Adrenal gland (tissue), 12 donors: Measurements from ENCODE around the gene FRMD8. TPM values are rescaled to one million over a fixed set of nuclear protein-coding genes. Genes with fewer than 3 reads are reported as not detected.

Experiments
- DNase-seq, 7 donors: peaks; one replicate each; pipeline ENCODE4 v3.0.0-alpha.2; 2019 to 2020
- H3K27ac ChIP-seq, 5 donors: fragments of 200-600 bp; sonication (generic) in 4 of 5; 1 replicate in 3 of 5; 2 replicates in 2 of 5; pipeline versions ENCODE4 v1.5.1 to v1.8.0; 2016 to 2020; ENCODE audit warnings: mild to moderate bottlenecking in 1 of 5
- H3K27me3 ChIP-seq: fragments of 200-600 bp; 2 replicates; pipeline ENCODE4 v1.8.0; 2021
- H3K36me3 ChIP-seq, 2 donors: fragments of 200-600 bp; replicated peaks in 1 of 2; 1 replicate in 1 of 2; 2 replicates in 1 of 2; pipeline versions ENCODE4 v1.5.1 to v1.8.0; 2018 to 2022
- H3K4me1 ChIP-seq, 2 donors: fragments of 200-600 bp; replicated peaks in 1 of 2; 1 replicate in 1 of 2; 2 replicates in 1 of 2; pipeline versions ENCODE4 v1.5.1 to v1.8.0; 2018 to 2021
- H3K4me3 ChIP-seq, 4 donors: fragments of 200-600 bp; sonication (generic) in 3 of 4; one replicate each; pipeline ENCODE4 v1.5.1; 2016 to 2018
- H3K9me3 ChIP-seq, 3 donors: fragments of 200-600 bp; sonication (generic) in 1 of 3; replicated peaks in 1 of 3; 1 replicate in 2 of 3; 2 replicates in 1 of 3; pipeline versions ENCODE4 v1.5.1 to v1.8.0; 2016 to 2021
- CTCF ChIP-seq, 6 experiments: fragments of 450-650 bp in 4 of 6; fragments of 200-600 bp in 2 of 6; sonication (generic) in 1 of 6; IDR thresholded peaks; 1 replicate in 5 of 6; 2 replicates in 1 of 6; pipeline versions ENCODE4 v1.5.1 to v1.8.0; 2016 to 2021; ENCODE audit warnings: antibody characterized with exemption in 6 of 6, mild to moderate bottlenecking in 2 of 6, moderate library complexity in 1 of 6
- POLR2A ChIP-seq, 2 donors: fragments of 450-650 bp; IDR thresholded peaks; one replicate each; pipeline ENCODE4 v1.6.1; 2017; ENCODE audit warnings: antibody characterized with exemption in 2 of 2, mild to moderate bottlenecking in 2 of 2, moderate library complexity in 1 of 2
- WGBS, 4 donors: extraction: QIAGEN DNeasy Blood & Tissue Kit in 2 of 4; methylation state at CpG; one replicate each; pipeline versions ENCODE4 v1.1.5 to v1.1.7; 2013 to 2017; 5-methylcytosine and 5-hydroxymethylcytosine counted together
- intact Hi-C, 2 donors: fragments of 100-400 bp; cut with DNase I; formaldehyde crosslinking; loops; one replicate each; pipeline versions ENCODE4 v1.14.1 to v1.15.0; 2022 to 2023
- polyA plus RNA-seq, 3 donors: library from polyadenylated mRNA; stranded (reverse); fragments of 200-250 nt in 2 of 3; fragments of 350-450 nt in 1 of 3; fragmentation: Illumina TruSeq in 1 of 3; extraction: RNeasy Lipid Tissue Mini Kit (QIAGEN cat#74804) in 1 of 3; gene quantifications; one replicate each; pipeline ENCODE4 v1.2.3, GENCODE V29; 2013 to 2014
- total RNA-seq, 9 donors: library from RNA; depleted of rRNA in 4 of 9; stranded (reverse); fragments of >200 nt in 4 of 9; fragments of 120-200 nt in 1 of 9; fragmentation: NEBNext Ultra II Directional in 1 of 9; extraction: Animal tissue kit (Norgen Biotek cat#: 25700) in 1 of 9; gene quantifications; one replicate each; pipeline versions ENCODE4 v1.1.0 to v1.2.4, GENCODE V29; 2013 to 2023
- donor health status: healthy with polysubstance abuse.
- donor health status: Bipolar disorder and iron deficiency.
- donor health status: DM: yes; HTN: yes; CAD: no.
- donor health status: DM: no; HTN: no; CAD: no.
- donor health status: DM: no; HTN: no; CAD: no.
- donor health status: DM: yes; HTN: yes; CAD: no.

The FRMD8 gene
- total and polyA plus RNA-seq, 12 donors: 5.3 to 52.1 (median 33.9) TPM

GRCh38 chr11:65418681-65419459 lies 32.4 kb downstream of the FRMD8 start:
- Histone ChIP-seq H3K36me3 (peaks cover 0 to 7% of the 10 kb centered on the region in 2 donors), H3K9me3 (no peaks in the 10 kb centered on the region), H3K27me3 (no peaks in the 10 kb centered on the region), H3K27ac (peak overlapping the region; percentile 91 to 100 (median 100)), H3K4me1 (peaks cover 49 to 58% of the 10 kb centered on the region in 2 donors), H3K4me3 (peak overlapping the region in 2 of 4 donors; percentile 3 to 82)
- DNase-seq: peak; percentile 92 to 98 (median 98)
- WGBS, 4 donors: 0 to 3% (median 2%) methylated on average over 10 to 15 of the region's 15 CpGs
- TF ChIP-seq CTCF (IDR thresholded peaks at IDR 0.05) (peak in 1 of 6 experiments; percentile 18), POLR2A (IDR thresholded peaks at IDR 0.05) (peak in 1 of 2 donors; percentile 84)
- intact Hi-C loops: no loop called here

GRCh38 chr11:65419460-65419771 lies 33.0 kb downstream of the FRMD8 start:
- peak in 6 of 7 donors; percentile 41 to 75 (median 62) for DNase-seq
- TF ChIP-seq CTCF (IDR thresholded peaks at IDR 0.05) (peak in 2 of 6 experiments; percentile 6 to 22), POLR2A (IDR thresholded peaks at IDR 0.05) (no peak)
- WGBS, 4 donors: 14 to 41% (median 17%) methylated on average over 3 to 7 of the region's 7 CpGs
- intact Hi-C loops: no loop called here
- Histone ChIP-seq H3K4me3 (peak overlapping the region in 2 of 4 donors; percentile 3 to 82), H3K9me3 (no peaks in the 10 kb centered on the region), H3K36me3 (peaks cover 0 to 13% of the 10 kb centered on the region in 2 donors), H3K4me1 (peaks cover 49 to 58% of the 10 kb centered on the region in 2 donors), H3K27me3 (no peaks in the 10 kb centered on the region), H3K27ac (peak overlapping the region; percentile 91 to 100 (median 100))

- H3K4me1 ChIP-seq: peaks cover 49 to 58% of the 10 kb centered on the region in 2 donors
Measured at GRCh38 chr11:65419772-65420481, 33.5 kb downstream of the FRMD8 start.

More at GRCh38 chr11:65419772-65420481, 33.5 kb downstream of the FRMD8 start:
- Histone ChIP-seq H3K36me3 (peaks cover 0 to 17% of the 10 kb centered on the region in 2 donors), H3K27ac (peak overlapping the region; percentile 91 to 100 (median 100)), H3K4me3 (peak overlapping the region in 1 of 4 donors; percentile 82), H3K27me3 (no peaks in the 10 kb centered on the region), H3K9me3 (no peaks in the 10 kb centered on the region)
- DNase-seq: peak; percentile 83 to 98 (median 95)
- intact Hi-C loops: loop anchor here in 1 of 2 donors (5.0 kb wide), 1 partner anchor 77 kb away; the partner anchor contains the start of gene MALAT1
- 0 to 2% (median 1%) methylated on average over 6 of the region's 6 CpGs for WGBS, 4 donors
- TF ChIP-seq POLR2A (IDR thresholded peaks at IDR 0.05): peak in 1 of 2 donors; percentile 65
- TF ChIP-seq CTCF (IDR thresholded peaks at IDR 0.05): no peak
